ENCODE results near the gene UCN3. TPM values are rescaled to one million over a fixed set of nuclear protein-coding genes. Genes with fewer than 3 reads are reported as not detected.

Gene UCN3
- polyA plus RNA-seq, 1 of the 3 experiments (the other 2 are of a cell fraction): not detected

GRCh38 chr10:5362873-5363272 is 1.9 kb upstream of the UCN3 start:
- no peaks in the 10 kb centered on the region for H3K36me3 ChIP-seq (replicated peaks in 1 of 2; ENCODE audit: control insufficient read depth in 1 of 2, insufficient read depth in 2 of 2, low read length in 1 of 2)
- no peaks in the 10 kb centered on the region for H3K79me2 ChIP-seq (ENCODE audit: insufficient read depth)
- no peak overlapping the region for H3K27ac ChIP-seq (ENCODE audit: low read depth in 2 of 2, low read length in 1 of 2)
- H4K20me1 ChIP-seq (ENCODE audit: insufficient read depth): no peaks in the 10 kb centered on the region
- no peaks in the 10 kb centered on the region for H3K9me3 ChIP-seq
- no peak overlapping the region for H2AFZ ChIP-seq (ENCODE audit: low read depth)
- H3K4me1 ChIP-seq (ENCODE audit: control insufficient read depth in 1 of 2, insufficient read depth in 2 of 2, low read depth in 1 of 2, low read length in 1 of 2): peaks cover 0 to 4% of the 10 kb centered on the region in 2 experiments; a peak in 1 of 4 replicates
- peaks cover 55% of the 10 kb centered on the region for H3K27me3 ChIP-seq (ENCODE audit: insufficient read depth)
- H3K4me3 ChIP-seq (ENCODE audit: low read depth in 2 of 2, low read length in 1 of 2): no peak overlapping the region
- TF ChIP-seq IRF3 (IDR thresholded peaks at IDR 0.05; ENCODE audit: low read depth, low read length): no peak
- POLR2A ChIA-PET: no interaction called here
- CTCF ChIA-PET: interaction anchor here (0.7 to 1.8 kb wide), 2 partner anchors 71 to 513 kb away, joined by 4 read pairs; no protein-coding TSS in a partner anchor
- no peak overlapping the region for H3K9ac ChIP-seq
- no peaks in the 10 kb centered on the region for H3F3A ChIP-seq (replicated peaks; ENCODE audit: insufficient read depth)
- no peak overlapping the region for H3K4me2 ChIP-seq
- DNase-seq: no peak
- no peaks in the 10 kb centered on the region for H3K9me2 ChIP-seq

GRCh38 chr10:5364374-5364773 is 392 bp upstream of the UCN3 start:
- H3K79me2 ChIP-seq (ENCODE audit: insufficient read depth): no peaks in the 10 kb centered on the region
- no peak overlapping the region for H3K27ac ChIP-seq (ENCODE audit: low read depth in 2 of 2, low read length in 1 of 2)
- H3K36me3 ChIP-seq (replicated peaks in 1 of 2; ENCODE audit: control insufficient read depth in 1 of 2, insufficient read depth in 2 of 2, low read length in 1 of 2): no peaks in the 10 kb centered on the region
- peaks cover 0 to 4% of the 10 kb centered on the region in 2 experiments; a peak in 1 of 4 replicates for H3K4me1 ChIP-seq (ENCODE audit: control insufficient read depth in 1 of 2, insufficient read depth in 2 of 2, low read depth in 1 of 2, low read length in 1 of 2)
- TF ChIP-seq FOSL2 (IDR thresholded peaks at IDR 0.05; ENCODE audit: borderline replicate concordance, low read depth): no peak
- no peak for TF ChIP-seq RFX5 (IDR thresholded peaks at IDR 0.05; ENCODE audit: low read length)
- TF ChIP-seq, protein P1, sequence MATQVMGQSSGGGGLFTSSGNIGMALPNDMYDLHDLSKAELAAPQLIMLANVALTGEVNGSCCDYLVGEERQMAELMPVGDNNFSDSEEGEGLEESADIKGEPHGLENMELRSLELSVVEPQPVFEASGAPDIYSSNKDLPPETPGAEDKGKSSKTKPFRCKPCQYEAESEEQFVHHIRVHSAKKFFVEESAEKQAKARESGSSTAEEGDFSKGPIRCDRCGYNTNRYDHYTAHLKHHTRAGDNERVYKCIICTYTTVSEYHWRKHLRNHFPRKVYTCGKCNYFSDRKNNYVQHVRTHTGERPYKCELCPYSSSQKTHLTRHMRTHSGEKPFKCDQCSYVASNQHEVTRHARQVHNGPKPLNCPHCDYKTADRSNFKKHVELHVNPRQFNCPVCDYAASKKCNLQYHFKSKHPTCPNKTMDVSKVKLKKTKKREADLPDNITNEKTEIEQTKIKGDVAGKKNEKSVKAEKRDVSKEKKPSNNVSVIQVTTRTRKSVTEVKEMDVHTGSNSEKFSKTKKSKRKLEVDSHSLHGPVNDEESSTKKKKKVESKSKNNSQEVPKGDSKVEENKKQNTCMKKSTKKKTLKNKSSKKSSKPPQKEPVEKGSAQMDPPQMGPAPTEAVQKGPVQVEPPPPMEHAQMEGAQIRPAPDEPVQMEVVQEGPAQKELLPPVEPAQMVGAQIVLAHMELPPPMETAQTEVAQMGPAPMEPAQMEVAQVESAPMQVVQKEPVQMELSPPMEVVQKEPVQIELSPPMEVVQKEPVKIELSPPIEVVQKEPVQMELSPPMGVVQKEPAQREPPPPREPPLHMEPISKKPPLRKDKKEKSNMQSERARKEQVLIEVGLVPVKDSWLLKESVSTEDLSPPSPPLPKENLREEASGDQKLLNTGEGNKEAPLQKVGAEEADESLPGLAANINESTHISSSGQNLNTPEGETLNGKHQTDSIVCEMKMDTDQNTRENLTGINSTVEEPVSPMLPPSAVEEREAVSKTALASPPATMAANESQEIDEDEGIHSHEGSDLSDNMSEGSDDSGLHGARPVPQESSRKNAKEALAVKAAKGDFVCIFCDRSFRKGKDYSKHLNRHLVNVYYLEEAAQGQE (IDR thresholded peaks at IDR 0.05; ENCODE audit: low read depth, low read length): no peak
- TF ChIP-seq FOXJ3 (CRISPR knock-in tag; IDR thresholded peaks at IDR 0.05): no peak
- no peak for TF ChIP-seq CHD2 (IDR thresholded peaks at IDR 0.05; ENCODE audit: low read length, partially characterized antibody)
- no peak for TF ChIP-seq MXI1 (IDR thresholded peaks at IDR 0.05; ENCODE audit: low read depth, low read length)
- no peak for TF ChIP-seq SIN3A (IDR thresholded peaks at IDR 0.05; ENCODE audit: borderline replicate concordance, low read depth, low read length)
- TF ChIP-seq JUND (IDR thresholded peaks at IDR 0.05): no peak
- no peak for TF ChIP-seq ELF1 (IDR thresholded peaks at IDR 0.05)
- TF ChIP-seq, protein P2, sequence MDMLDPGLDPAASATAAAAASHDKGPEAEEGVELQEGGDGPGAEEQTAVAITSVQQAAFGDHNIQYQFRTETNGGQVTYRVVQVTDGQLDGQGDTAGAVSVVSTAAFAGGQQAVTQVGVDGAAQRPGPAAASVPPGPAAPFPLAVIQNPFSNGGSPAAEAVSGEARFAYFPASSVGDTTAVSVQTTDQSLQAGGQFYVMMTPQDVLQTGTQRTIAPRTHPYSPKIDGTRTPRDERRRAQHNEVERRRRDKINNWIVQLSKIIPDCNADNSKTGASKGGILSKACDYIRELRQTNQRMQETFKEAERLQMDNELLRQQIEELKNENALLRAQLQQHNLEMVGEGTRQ (IDR thresholded peaks at IDR 0.05; ENCODE audit: borderline replicate concordance, low read depth, low read length): no peak
- TF ChIP-seq NRF1 (IDR thresholded peaks at IDR 0.05; ENCODE audit: low read depth, low read length): no peak
- TF ChIP-seq TAF1 (IDR thresholded peaks at IDR 0.05; ENCODE audit: borderline replicate concordance, low read depth, low read length): no peak
- CTCF ChIA-PET: interaction anchor here (1.8 kb wide), 1 partner anchor 515 kb away, joined by 4 read pairs; no protein-coding TSS in a partner anchor
- peaks cover 1% of the 10 kb centered on the region for H3F3A ChIP-seq (replicated peaks; ENCODE audit: insufficient read depth)
- peak overlapping the region; percentile 61 for H3K4me2 ChIP-seq
- H4K20me1 ChIP-seq (ENCODE audit: insufficient read depth): no peaks in the 10 kb centered on the region
- no peak overlapping the region for H2AFZ ChIP-seq (ENCODE audit: low read depth)
- POLR2A ChIA-PET: no interaction called here
- no peak overlapping the region; a peak in 1 of 4 replicates for H3K4me3 ChIP-seq (ENCODE audit: low read depth in 2 of 2, low read length in 1 of 2)
- no peaks in the 10 kb centered on the region for H3K9me2 ChIP-seq
- H3K27me3 ChIP-seq (ENCODE audit: insufficient read depth): peaks cover 64% of the 10 kb centered on the region
- WGBS (ENCODE audit: low lambda C conversion rate): 57% methylated on average over 11 of the region's 11 CpGs
- H3K9ac ChIP-seq: no peak overlapping the region
- H3K9me3 ChIP-seq: no peaks in the 10 kb centered on the region
- no peak for DNase-seq

Data from SK-N-SH (cell line).